Hepatic stellate cell (primary cell): ENCODE results near the gene PDE2A.

Experiments
- DNase-seq: peaks from one replicate; pipeline ENCODE4 v3.0.0; 2011; ENCODE audit warnings: low spot score

The PDE2A gene

DNA sequence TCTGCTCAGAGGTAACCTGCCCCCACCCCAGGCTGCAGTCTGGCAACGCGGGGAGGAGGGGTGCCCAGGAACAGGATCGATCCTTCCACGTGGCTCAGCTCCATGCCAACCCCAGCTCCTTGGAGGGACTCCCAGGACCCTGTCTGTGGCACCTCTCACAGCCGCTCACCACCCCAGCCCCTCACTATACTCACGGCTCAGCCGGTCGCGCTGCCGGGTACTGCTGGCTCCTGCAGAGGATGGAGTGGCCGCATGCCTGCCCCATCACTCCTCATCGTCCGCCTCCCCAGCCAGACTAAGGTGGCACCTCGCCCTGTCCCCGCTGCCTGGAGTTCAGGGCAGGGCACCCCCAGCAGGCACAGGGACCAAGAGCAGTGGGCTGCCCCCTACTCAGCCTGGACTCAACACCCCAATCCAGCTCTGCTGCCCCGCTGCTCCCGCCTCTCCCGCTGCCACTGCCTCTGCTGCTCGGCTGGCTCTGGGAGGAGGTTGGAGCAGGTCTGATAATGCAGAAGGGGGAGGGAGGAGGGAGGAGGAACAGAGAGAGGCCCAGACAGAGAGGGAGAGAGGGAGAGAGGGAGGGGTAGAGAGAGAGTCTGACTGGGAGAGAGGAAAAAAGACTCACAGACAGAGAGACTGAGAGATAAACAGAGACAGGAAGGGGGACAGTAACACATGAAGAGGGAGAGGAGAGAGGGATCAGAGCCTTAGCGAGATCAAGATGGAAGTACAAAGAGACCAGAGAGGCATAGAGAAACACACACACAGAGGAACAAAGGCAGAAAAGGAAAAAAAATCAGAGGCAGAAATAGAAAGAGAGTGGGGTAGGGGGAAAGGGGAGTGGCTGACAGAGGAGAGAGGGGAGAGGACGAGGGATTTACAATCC, at the start of gene PDE2A:
TSS of gene PDE2A (minus strand) at position 480 of the 886 bp plus-strand sequence. CDS start at position 265, 215 bp downstream.
- no peak for DNase-seq

DNA sequence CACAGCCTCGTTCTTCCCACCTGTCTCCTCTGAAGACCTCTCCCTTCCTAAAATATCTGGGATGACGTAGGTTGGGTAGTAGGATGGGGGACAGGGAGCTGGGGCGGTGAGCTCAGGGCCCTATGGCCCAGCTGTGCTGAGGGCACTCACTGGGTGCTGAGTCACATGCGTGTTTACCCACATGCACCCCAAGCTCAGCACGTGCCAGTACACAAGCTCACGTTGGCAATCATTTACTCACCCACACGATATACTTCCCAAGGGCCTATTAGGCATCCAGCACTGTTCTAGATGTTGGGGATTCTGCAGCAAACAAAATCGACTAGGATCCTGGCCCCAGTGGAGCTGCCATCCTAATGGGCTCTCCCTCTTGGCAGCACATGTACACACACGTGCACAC, 49.3 kb upstream of the PDE2A start:
- no peak for DNase-seq

GRCh38 chr11:72722050-72722748, 48.0 kb upstream of the PDE2A start:
- DNase-seq = peak; percentile 99

DNA sequence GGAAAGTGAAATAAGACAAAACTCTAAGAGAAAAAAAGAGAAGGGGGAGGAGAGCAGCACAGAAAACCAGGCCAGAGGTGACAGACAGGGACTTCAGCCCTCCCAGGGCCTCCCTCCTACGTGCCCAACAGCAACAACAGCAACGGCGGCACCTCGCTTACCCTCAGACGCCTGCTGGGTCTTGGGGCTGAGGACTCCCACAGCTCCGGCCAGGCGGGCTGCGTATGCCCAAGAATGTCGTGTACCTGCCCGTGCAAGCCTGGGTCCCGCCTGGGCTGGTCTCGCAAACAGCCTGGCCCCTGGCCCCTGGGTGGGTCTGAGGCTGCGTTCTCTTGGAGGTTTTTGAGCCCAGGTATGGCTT, 47.4 kb upstream of the PDE2A start:
- DNase-seq = no peak

GRCh38 chr11:72721276-72721675, 47.1 kb upstream of the PDE2A start:
- no peak for DNase-seq

DNA sequence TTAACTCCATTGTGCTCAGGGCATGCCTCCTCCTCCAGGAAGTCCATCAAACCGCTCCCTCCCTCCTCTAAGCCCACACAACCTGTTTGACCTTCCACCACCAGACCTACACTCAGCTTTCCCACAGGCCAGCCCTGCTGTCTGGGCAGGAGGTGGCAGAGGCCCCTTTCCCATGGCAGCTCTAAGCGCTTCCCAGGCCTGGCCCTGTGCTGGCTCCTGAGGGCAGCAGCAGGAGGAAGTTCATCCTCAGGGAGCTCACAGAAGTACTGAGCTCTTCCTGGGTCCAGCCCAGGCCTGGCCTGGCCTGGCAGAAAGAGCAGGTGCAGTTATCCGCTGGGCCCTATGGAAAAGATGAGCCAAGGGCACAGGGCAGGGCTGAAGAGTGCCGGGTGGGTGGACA, 46.6 kb upstream of the PDE2A start:
- no peak for DNase-seq

DNA sequence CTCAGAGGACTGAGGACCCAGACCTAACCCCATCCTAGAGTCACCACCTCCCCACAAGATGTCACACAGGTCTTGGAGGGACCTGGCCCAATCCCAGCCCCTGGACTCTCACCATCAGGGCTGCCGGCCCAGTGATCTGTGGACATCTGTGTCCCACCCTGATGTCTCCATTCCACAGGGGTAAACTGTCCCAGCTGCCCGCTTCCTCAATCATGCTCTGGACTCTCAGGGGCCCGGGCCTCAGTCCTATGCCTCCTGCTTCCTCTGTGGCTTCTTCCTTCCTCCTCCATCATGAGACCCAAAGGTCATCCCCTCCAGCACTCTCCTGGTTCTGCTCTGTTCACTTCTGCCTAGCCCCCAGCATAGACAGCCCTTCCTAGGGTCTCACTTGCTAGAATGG, 45.8 kb upstream of the PDE2A start:
- DNase-seq = no peak

DNA sequence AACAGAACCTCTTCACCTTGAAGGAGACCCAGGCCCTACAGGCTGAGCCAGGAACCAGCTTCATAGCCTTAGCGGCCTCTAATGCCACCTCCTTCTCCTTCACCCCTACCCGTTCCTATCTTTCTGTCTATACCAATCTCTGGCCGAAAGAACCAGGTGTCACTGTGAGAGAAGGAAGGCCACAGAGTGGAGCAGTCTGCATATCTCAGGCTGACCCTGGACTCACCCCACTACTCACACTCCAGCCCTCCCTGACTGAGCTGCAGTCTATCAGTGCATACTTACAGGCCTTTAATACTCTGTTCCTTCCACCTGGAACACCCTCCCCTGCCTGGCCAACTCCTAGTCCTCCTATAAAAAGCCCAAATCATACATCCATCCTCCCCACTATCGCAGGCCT, 45.3 kb upstream of the PDE2A start:
- DNase-seq = no peak

GRCh38 chr11:72719144-72719543, 44.9 kb upstream of the PDE2A start:
- DNase-seq = no peak

- DNase-seq = no peak
These were observed 43.9 kb upstream of the PDE2A start for GRCh38 chr11:72718101-72718501.

GRCh38 chr11:72716788-72717435, 42.7 kb upstream of the PDE2A start:
- DNase-seq = no peak

- no peak for DNase-seq
These were observed 42.1 kb upstream of the PDE2A start for GRCh38 chr11:72716290-72716689.

GRCh38 chr11:72712841-72713240, 38.6 kb upstream of the PDE2A start:
- no peak for DNase-seq

GRCh38 chr11:72712168-72712751, 38.0 kb upstream of the PDE2A start:
- DNase-seq = no peak

DNA sequence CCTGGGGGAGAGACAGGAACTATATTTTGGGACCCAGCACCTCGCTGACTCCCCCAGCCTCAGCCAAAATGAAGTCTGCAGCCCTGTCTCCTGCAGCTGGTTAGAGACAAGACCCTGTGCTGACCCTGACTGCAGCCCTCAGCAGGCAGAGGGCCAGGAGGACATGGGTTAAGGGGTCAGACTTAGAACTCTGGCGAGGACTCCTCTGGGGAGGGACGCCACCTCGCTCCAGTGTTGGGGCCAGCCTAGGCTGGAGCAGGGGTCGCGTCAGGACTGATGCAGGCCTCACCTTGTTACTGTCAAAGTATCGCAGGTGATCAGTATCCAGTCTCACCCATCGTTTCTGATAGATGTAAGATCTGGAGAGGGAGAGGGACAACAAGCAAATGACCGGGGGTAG, 36.9 kb upstream of the PDE2A start:
- no peak for DNase-seq

DNA sequence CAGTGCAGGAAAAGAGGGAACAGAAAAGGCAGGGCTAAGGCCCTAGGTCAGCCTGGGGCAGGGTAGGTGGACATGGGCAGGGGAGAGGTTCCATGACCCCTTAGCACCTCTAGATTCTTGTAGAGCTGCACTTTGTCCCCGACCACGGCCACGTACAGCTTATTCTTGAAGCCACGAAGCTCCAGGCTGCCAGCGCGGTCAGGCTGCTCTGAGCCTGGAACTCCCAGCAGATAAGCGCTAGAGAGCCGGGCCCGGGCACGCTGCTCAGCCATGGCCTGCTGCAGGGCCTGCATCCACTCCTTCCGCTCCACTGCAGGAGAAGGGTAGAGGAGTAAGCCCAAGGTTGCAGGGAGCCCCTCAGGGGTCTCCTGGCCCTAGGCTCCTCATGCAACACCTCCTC, 36.1 kb upstream of the PDE2A start:
- DNase-seq = no peak

DNA sequence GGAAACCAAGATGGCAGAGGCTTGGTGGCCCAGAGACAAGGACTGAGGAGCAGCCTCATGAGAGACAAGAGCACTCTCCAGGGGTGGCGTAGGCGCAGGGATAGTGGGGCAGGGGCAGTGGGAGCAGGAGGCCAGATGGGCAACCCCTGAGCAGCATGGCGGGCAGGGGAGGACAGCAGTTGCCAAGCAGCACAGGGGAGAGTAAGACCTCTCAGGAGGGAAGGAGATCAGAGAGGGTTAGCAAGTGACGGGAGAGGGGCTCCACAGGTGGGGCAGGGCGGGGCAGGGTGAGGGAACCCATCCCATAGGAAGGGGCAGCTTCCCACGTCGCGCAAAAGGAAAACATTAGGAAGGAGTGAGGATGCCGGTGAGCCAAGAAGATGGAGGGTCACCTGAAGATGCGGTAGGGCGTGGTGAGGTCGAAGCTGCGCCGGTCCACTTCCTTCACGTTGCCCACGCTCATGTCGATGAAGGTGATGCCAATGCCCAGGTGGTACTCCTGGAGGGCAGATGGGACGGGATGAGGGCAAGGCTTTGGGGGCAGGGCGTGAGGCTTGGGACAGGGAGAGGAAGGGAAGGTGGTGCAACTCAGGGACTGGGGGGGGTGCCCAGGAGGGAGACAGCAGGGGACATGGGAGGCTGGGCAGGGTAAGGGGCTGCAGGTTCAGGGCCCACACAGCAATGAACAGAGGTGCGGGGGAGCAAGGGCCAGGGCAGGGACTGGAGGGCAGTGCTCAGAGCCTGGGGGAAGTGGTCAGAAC, 35.4 kb upstream of the PDE2A start:
- no peak for DNase-seq

GRCh38 chr11:72707032-72707431, 32.8 kb upstream of the PDE2A start:
- DNase-seq = no peak

DNA sequence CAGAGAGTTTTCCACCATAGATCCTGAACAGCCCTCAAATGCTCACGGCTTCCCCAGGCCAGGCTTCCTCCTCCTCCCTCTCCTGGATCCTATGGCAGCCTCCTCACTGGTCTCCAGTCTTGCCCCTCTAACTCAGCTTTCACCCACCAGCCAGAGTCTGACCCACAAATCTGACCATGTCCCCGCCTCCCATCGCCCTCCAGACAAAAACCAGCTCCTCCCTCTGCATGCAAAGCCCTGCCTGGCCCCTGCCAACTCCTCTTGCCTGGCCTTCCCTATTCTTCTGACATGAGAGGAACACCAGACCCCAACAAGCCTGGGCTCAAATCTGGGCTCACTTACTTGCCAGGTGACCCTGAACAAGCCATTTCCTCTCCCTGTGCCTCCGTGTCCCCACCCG, 32.4 kb upstream of the PDE2A start:
- no peak for DNase-seq

DNA sequence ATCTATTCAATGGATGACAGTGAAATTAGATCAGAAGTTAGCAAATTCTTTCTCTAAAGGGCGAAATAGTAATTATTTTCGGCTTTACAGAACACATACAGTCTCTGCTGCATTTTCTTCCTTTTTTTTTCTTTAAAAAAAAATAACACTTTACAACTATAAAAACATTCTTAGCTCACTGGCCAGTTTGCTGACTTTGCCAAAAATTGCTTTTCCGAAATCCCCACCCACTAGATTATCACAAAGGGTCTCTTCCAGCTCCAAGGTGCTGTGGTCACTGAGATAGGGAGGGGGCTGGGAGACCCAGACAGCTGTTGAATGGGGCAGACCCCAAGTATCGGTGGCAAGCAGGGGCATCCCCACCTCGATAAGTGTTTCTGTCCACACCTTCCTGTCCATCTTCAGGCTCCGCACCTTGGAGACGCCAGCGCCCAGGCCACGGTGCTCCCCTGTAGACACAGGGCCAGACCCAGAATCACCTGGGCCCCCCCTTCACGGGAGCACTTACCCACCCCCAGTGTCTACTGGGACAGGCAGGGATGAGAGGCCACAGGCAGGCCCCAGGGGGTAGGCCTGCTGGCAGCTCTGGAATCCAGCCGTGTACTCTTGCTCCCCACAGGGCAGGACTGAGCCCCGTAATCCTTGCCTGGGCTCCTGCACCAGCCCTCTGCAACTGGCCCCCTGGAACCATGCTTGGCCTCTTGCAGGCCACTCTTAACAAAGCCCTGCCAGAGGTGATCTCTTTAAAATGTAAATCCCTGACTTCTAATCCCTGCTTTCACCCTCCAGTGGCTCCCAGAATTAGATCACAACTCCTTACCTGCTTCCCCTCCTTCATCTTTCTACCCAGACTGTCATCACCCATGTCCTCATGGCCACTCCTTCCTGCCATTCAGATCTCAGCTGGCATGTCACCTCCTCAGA, 31.5 kb upstream of the PDE2A start:
- DNase-seq = no peak

- DNase-seq = no peak
These were observed 30.6 kb upstream of the PDE2A start for GRCh38 chr11:72704783-72705265.
